Measurements from ENCODE around the gene PTTG1. TPM values are rescaled to one million over a fixed set of nuclear protein-coding genes. Genes with fewer than 3 reads are reported as not detected.

Gene PTTG1
- total RNA-seq, 1 experiment from 2014 or later, result 238 TPM

Small RNA genes lying within 50 kb of the gene (small RNA-seq; reads per million reads assigned to genes)
- gene MIR3142, result 0 reads per million in 2 experiments

Other genes starting within 250 kb of the PTTG1 start
- gene FABP6, start 192.3 kb upstream of the PTTG1 start, total RNA-seq (2014; rRNA removed; shearing (Covaris generic)), result 3.0 and 3.4 TPM in 2 replicates
- gene CCNJL, start 109.3 kb upstream of the PTTG1 start, total RNA-seq (2014; rRNA removed; shearing (Covaris generic)), result 3.2 and 3.9 TPM in 2 replicates
- gene C1QTNF2, start 51.2 kb upstream of the PTTG1 start, total RNA-seq (2014; rRNA removed; shearing (Covaris generic)), result 0.21 TPM in 1 of 2 replicates, not detected in the other
- 7.7 and 8.1 TPM in 2 replicates for gene FAM200C, start 21.8 kb upstream of the PTTG1 start, total RNA-seq (2014; rRNA removed; shearing (Covaris generic))
- 66.9 and 70.7 TPM in 2 replicates for gene SLU7, start 2.8 kb upstream of the PTTG1 start, total RNA-seq (2014; rRNA removed; shearing (Covaris generic))